SJCRH30 (cell line): Measurements from ENCODE around the gene KRT33B. TPM values are rescaled to one million over a fixed set of nuclear protein-coding genes. Genes with fewer than 3 reads are reported as not detected.

ENCODE experiments used
- DNase-seq, 2 experiments: peaks; one replicate each; pipeline ENCODE4 v3.0.0-alpha.2; 2015 to 2020
- H3K27ac ChIP-seq: fragments of 250-450 bp; sonication (Bioruptor Pico); 2 replicates; pipeline ENCODE4 v1.5.1; 2020; ENCODE audit warnings: mild to moderate bottlenecking, moderate library complexity
- H3K27me3 ChIP-seq: fragments of 250-450 bp; sonication (Bioruptor Pico); 2 replicates; pipeline ENCODE4 v1.5.1; 2020; ENCODE audit warnings: mild to moderate bottlenecking, moderate library complexity
- H3K36me3 ChIP-seq: fragments of 250-450 bp; sonication (Bioruptor Pico); 2 replicates; pipeline ENCODE4 v1.5.1; 2020; ENCODE audit warnings: mild to moderate bottlenecking, moderate library complexity
- H3K4me1 ChIP-seq: fragments of 250-450 bp; sonication (Bioruptor Pico); 2 replicates; pipeline ENCODE4 v1.5.1; 2020; ENCODE audit warnings: mild to moderate bottlenecking, moderate library complexity
- H3K4me3 ChIP-seq: fragments of 250-450 bp; sonication (Bioruptor Pico); 2 replicates; pipeline ENCODE4 v1.5.1; 2020; ENCODE audit warnings: mild to moderate bottlenecking, moderate library complexity
- H3K9me3 ChIP-seq: fragments of 250-450 bp; sonication (Bioruptor Pico); replicated peaks from 2 replicates; pipeline ENCODE4 v1.5.1; 2020; ENCODE audit warnings: mild to moderate bottlenecking, moderate library complexity
- total RNA-seq: library from RNA; depleted of rRNA; stranded (reverse); fragments of >200 nt; shearing (Covaris generic); gene quantifications from 2 replicates; pipeline ENCODE4 v1.2.3, GENCODE V29; 2014

Gene KRT33B
- total RNA-seq, 1 experiment from 2014 or later, result not detected

GRCh38 chr17:41327411-41328120 is 42.0 kb downstream of the KRT33B start:
- Histone ChIP-seq H3K36me3 (no peaks in the 10 kb centered on the region), H3K9me3 (no peaks in the 10 kb centered on the region), H3K4me1 (no peaks in the 10 kb centered on the region), H3K27me3 (no peaks in the 10 kb centered on the region), H3K4me3 (no peak overlapping the region), H3K27ac (no peak overlapping the region)
- no peak for DNase-seq

- H3K4me3 ChIP-seq, result no peak overlapping the region
- H3K4me1 ChIP-seq, result no peaks in the 10 kb centered on the region
- H3K27me3 ChIP-seq, result no peaks in the 10 kb centered on the region
- no peaks in the 10 kb centered on the region for H3K36me3 ChIP-seq
- DNase-seq, result peak in 1 of 2 experiments; percentile 14
- H3K9me3 ChIP-seq, result no peaks in the 10 kb centered on the region
- no peak overlapping the region for H3K27ac ChIP-seq
Observed at GRCh38 chr17:41326173-41327145, 43.2 kb downstream of the KRT33B start.

GRCh38 chr17:41325611-41326010 is 44.0 kb downstream of the KRT33B start:
- Histone ChIP-seq H3K27me3 (no peaks in the 10 kb centered on the region), H3K36me3 (no peaks in the 10 kb centered on the region), H3K27ac (no peak overlapping the region), H3K4me3 (no peak overlapping the region), H3K4me1 (no peaks in the 10 kb centered on the region), H3K9me3 (0 out of 2 replicates have a peak, but pooled peaks cover 3% of the 10 kb centered on the region)
- no peak for DNase-seq

GRCh38 chr17:41325126-41325525 is 44.5 kb downstream of the KRT33B start:
- H3K36me3 ChIP-seq, result no peaks in the 10 kb centered on the region
- no peak overlapping the region for H3K27ac ChIP-seq
- H3K9me3 ChIP-seq, result 0 out of 2 replicates have a peak, but pooled peaks cover 3% of the 10 kb centered on the region
- DNase-seq, result no peak
- H3K27me3 ChIP-seq, result no peaks in the 10 kb centered on the region
- no peak overlapping the region for H3K4me3 ChIP-seq
- H3K4me1 ChIP-seq, result no peaks in the 10 kb centered on the region

- DNase-seq, result no peak
- H3K4me1 ChIP-seq, result no peaks in the 10 kb centered on the region
- H3K36me3 ChIP-seq, result no peaks in the 10 kb centered on the region
- no peak overlapping the region for H3K27ac ChIP-seq
- H3K9me3 ChIP-seq, result 0 out of 2 replicates have a peak, but pooled peaks cover 3% of the 10 kb centered on the region
- no peaks in the 10 kb centered on the region for H3K27me3 ChIP-seq
- no peak overlapping the region for H3K4me3 ChIP-seq
Observed at GRCh38 chr17:41324180-41325075, 45.2 kb downstream of the KRT33B start.

GRCh38 chr17:41322903-41323895 is 46.4 kb downstream of the KRT33B start:
- Histone ChIP-seq H3K27ac (no peak overlapping the region), H3K4me3 (no peak overlapping the region), H3K36me3 (no peaks in the 10 kb centered on the region), H3K9me3 (0 out of 2 replicates have a peak, but pooled peaks cover 3% of the 10 kb centered on the region), H3K4me1 (no peaks in the 10 kb centered on the region), H3K27me3 (no peaks in the 10 kb centered on the region)
- DNase-seq, result no peak

GRCh38 chr17:41322094-41322902 is 47.3 kb downstream of the KRT33B start:
- Histone ChIP-seq H3K4me1 (no peaks in the 10 kb centered on the region), H3K27me3 (no peaks in the 10 kb centered on the region), H3K36me3 (no peaks in the 10 kb centered on the region), H3K4me3 (no peak overlapping the region), H3K9me3 (0 out of 2 replicates have a peak, but pooled peaks cover 3% of the 10 kb centered on the region), H3K27ac (no peak overlapping the region)
- DNase-seq, result peak in 1 of 2 experiments; percentile 54

- H3K4me3 ChIP-seq, result no peak overlapping the region
Observed at GRCh38 chr17:41318231-41318630, 51.4 kb downstream of the KRT33B start.

GRCh38 chr17:41315814-41316445 is 53.7 kb downstream of the KRT33B start:
- Histone ChIP-seq H3K27ac (no peak overlapping the region), H3K4me1 (no peaks in the 10 kb centered on the region), H3K27me3 (no peaks in the 10 kb centered on the region), H3K9me3 (0 out of 2 replicates have a peak, but pooled peaks cover 1% of the 10 kb centered on the region), H3K4me3 (no peak overlapping the region), H3K36me3 (no peaks in the 10 kb centered on the region)
- no peak for DNase-seq

More at GRCh38 chr17:41318231-41318630, 51.4 kb downstream of the KRT33B start:
- no peak for DNase-seq
- Histone ChIP-seq H3K27me3 (no peaks in the 10 kb centered on the region), H3K36me3 (no peaks in the 10 kb centered on the region), H3K27ac (no peak overlapping the region), H3K9me3 (0 out of 2 replicates have a peak, but pooled peaks cover 3% of the 10 kb centered on the region), H3K4me1 (no peaks in the 10 kb centered on the region)

GRCh38 chr17:41315204-41315794 is 54.3 kb downstream of the KRT33B start, which contains the start of gene KRTAP17-1:
Gene KRTAP17-1 (minus strand): TSS chr17:41315710. CDS start chr17:41315650, 60 bp downstream.
- no peak for DNase-seq
- H3K27ac ChIP-seq, result no peak within 1 kb of the TSS
- H3K9me3 ChIP-seq, result no peaks in the 10 kb centered on the region
- H3K4me3 ChIP-seq, result no peak within 1 kb of the TSS
- H3K4me1 ChIP-seq, result no peaks in the 10 kb centered on the region
- H3K27me3 ChIP-seq, result no peaks in the 10 kb centered on the region
- H3K36me3 ChIP-seq, result no peaks in the 10 kb centered on the region
